Measurements from ENCODE around the gene UNK. TPM values are rescaled to one million over a fixed set of nuclear protein-coding genes. Genes with fewer than 3 reads are reported as not detected.

The UNK gene
- total and polyA plus RNA-seq, 2 of the 13 experiments (the other 11 are each of a cell fraction or from before 2014, with no cell fraction given), result 31.6 to 33.0 TPM

DNA sequence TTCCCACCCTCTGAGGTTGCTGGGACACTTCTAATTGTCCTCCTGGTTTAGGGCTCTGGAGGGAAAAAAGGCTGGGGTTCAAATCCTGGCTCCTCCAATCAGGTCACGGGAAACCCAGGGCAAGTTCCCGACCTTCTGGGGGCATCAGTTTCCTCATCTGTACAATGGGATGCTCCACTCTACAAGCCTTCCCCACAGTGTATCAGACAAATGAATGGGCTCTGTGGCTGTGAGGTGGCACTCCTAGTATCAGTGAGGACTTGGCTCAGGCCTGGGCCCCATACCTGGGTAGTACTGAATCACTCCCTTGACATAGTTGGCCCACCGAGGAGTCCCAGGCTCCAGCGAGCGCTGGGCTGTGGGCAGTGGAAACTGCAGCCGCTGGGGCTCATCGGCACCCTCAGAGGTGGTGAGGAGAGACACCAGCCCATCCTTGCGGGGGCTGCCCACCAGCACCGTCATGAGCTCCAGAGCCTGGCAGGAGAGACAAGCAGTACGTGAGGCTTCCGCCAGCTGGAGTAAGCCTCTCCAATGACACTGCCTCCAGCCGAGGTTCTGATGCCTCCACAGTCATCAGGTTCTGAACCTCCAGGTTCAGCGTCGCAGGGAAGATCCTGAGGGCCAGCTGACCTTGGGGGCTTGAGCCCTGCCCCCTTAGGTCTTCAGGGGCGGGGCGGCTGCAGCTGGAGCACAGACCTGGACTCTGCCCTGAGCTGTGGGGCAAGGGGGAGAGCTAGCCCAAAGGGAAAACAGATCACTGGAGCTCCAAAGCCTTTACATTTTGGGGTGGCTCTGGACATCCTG, 20.8 kb upstream of the UNK start (continued):
- TF ChIP-seq DMTF1 (CRISPR knock-in tag; IDR thresholded peaks at IDR 0.05), result no peak
- no peak for TF ChIP-seq MYNN (CRISPR knock-in tag; IDR thresholded peaks at IDR 0.05; ENCODE audit: low read depth)
- TF ChIP-seq HNF4G (IDR thresholded peaks at IDR 0.05; ENCODE audit: borderline replicate concordance, low read depth, low read length), result peak; percentile 95
- peak; percentile 85 for TF ChIP-seq HNF4G (CRISPR knock-in tag; IDR thresholded peaks at IDR 0.05; ENCODE audit: borderline replicate concordance, low read depth)
- no peak for TF ChIP-seq BHLHE40 (IDR thresholded peaks at IDR 0.05; ENCODE audit: low read length)
- TF ChIP-seq, protein P1, sequence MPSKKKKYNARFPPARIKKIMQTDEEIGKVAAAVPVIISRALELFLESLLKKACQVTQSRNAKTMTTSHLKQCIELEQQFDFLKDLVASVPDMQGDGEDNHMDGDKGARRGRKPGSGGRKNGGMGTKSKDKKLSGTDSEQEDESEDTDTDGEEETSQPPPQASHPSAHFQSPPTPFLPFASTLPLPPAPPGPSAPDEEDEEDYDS (CRISPR knock-in tag; IDR thresholded peaks at IDR 0.05), result peak; percentile 83
- TF ChIP-seq HOXA3 (CRISPR knock-in tag; IDR thresholded peaks at IDR 0.05), result peak; percentile 64
- no peak for TF ChIP-seq ZNF879 (CRISPR knock-in tag; IDR thresholded peaks at IDR 0.05)
- TF ChIP-seq, protein P2, sequence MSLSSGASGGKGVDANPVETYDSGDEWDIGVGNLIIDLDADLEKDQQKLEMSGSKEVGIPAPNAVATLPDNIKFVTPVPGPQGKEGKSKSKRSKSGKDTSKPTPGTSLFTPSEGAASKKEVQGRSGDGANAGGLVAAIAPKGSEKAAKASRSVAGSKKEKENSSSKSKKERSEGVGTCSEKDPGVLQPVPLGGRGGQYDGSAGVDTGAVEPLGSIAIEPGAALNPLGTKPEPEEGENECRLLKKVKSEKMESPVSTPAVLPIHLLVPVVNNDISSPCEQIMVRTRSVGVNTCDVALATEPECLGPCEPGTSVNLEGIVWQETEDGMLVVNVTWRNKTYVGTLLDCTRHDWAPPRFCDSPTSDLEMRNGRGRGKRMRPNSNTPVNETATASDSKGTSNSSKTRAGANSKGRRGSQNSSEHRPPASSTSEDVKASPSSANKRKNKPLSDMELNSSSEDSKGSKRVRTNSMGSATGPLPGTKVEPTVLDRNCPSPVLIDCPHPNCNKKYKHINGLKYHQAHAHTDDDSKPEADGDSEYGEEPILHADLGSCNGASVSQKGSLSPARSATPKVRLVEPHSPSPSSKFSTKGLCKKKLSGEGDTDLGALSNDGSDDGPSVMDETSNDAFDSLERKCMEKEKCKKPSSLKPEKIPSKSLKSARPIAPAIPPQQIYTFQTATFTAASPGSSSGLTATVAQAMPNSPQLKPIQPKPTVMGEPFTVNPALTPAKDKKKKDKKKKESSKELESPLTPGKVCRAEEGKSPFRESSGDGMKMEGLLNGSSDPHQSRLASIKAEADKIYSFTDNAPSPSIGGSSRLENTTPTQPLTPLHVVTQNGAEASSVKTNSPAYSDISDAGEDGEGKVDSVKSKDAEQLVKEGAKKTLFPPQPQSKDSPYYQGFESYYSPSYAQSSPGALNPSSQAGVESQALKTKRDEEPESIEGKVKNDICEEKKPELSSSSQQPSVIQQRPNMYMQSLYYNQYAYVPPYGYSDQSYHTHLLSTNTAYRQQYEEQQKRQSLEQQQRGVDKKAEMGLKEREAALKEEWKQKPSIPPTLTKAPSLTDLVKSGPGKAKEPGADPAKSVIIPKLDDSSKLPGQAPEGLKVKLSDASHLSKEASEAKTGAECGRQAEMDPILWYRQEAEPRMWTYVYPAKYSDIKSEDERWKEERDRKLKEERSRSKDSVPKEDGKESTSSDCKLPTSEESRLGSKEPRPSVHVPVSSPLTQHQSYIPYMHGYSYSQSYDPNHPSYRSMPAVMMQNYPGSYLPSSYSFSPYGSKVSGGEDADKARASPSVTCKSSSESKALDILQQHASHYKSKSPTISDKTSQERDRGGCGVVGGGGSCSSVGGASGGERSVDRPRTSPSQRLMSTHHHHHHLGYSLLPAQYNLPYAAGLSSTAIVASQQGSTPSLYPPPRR (CRISPR knock-in tag; IDR thresholded peaks at IDR 0.05; ENCODE audit: borderline replicate concordance), result peak; percentile 37; the same call in 1 of the 2 replicates
- no peak for TF ChIP-seq SP1 (IDR thresholded peaks at IDR 0.05)
- TF ChIP-seq SP1 (CRISPR knock-in tag; IDR thresholded peaks at IDR 0.05), result peak; percentile 61
- peak; percentile 77; the same call in 1 of the 2 replicates for TF ChIP-seq KAT7 (CRISPR knock-in tag; IDR thresholded peaks at IDR 0.05; ENCODE audit: borderline replicate concordance)
- 0 out of 2 replicates have a peak, but pooled peaks have one; percentile 55 for TF ChIP-seq ZNF101 (CRISPR knock-in tag; IDR thresholded peaks at IDR 0.05; ENCODE audit: borderline replicate concordance, low read depth)
- TF ChIP-seq STAT5B (CRISPR knock-in tag; IDR thresholded peaks at IDR 0.05), result no peak

All from HepG2 (cell line).